Calu3 (cell line): ENCODE results near the gene MRPL44. TPM values are rescaled to one million over a fixed set of nuclear protein-coding genes. Genes with fewer than 3 reads are reported as not detected.

Experiments used
- BruUV-seq: library from RNA; stranded (reverse); fragments of 400-500 nt; replicated peaks from 2 replicates; lab custom pipeline; 2021; lab: Mats Ljungman, UMichigan
- CTCF ChIA-PET: fragments of 300-600 bp; sonication (Branson Sonifier 250); formaldehyde crosslinking; loops from one replicate; lab custom pipeline; 2022; ENCODE audit warnings: antibody characterized with exemption; lab: Charles Lee
- DNase-seq: peaks from one replicate; pipeline ENCODE4 v3.0.0; 2022
- H3K27ac Mint-ChIP-seq: one replicate; pipeline ENCODE4 v1.8.0; 2022; ENCODE audit warnings: mixed read lengths; ENCODE audit not compliant: unreplicated experiment
- H3K27me3 Mint-ChIP-seq: one replicate; pipeline ENCODE4 v1.8.0; 2022; ENCODE audit warnings: mixed read lengths; ENCODE audit not compliant: unreplicated experiment
- H3K36me3 Mint-ChIP-seq: one replicate; pipeline ENCODE4 v1.8.0; 2022; ENCODE audit warnings: mild to moderate bottlenecking, moderate library complexity, mixed read lengths; ENCODE audit not compliant: insufficient read depth, unreplicated experiment
- H3K4me1 Mint-ChIP-seq: one replicate; pipeline ENCODE4 v1.8.0; 2022; ENCODE audit warnings: mild to moderate bottlenecking, low read depth, mixed read lengths; ENCODE audit not compliant: unreplicated experiment
- H3K4me3 Mint-ChIP-seq: one replicate; pipeline ENCODE4 v1.8.0; 2022; ENCODE audit warnings: mild to moderate bottlenecking, low read depth, moderate library complexity, mixed read lengths; ENCODE audit not compliant: unreplicated experiment
- H3K9me3 Mint-ChIP-seq: one replicate; pipeline ENCODE4 v1.8.0; 2022; ENCODE audit warnings: low read depth, mixed read lengths; ENCODE audit not compliant: unreplicated experiment
- CTCF ChIP-seq: fragments of 200-600 bp; IDR thresholded peaks from one replicate; pipeline ENCODE4 v1.8.0; 2022; ENCODE audit warnings: antibody characterized with exemption; ENCODE audit not compliant: unreplicated experiment
- intact Hi-C: fragments of 100-400 bp; cut with micrococcal nuclease; formaldehyde crosslinking; loops from one replicate; pipeline ENCODE4 v1.10.0; 2022; ENCODE audit not compliant: unreplicated experiment
- total RNA-seq: library from RNA; stranded (reverse); gene quantifications from 2 replicates; pipeline ENCODE4 v1.2.3, GENCODE V29; 2022

Gene MRPL44
- total RNA-seq, 1 experiment from 2014 or later: 32.7 TPM

GRCh38 chr2:223944166-223944702 is 13.0 kb upstream of the MRPL44 start:
- H3K9me3 Mint-ChIP-seq: peaks cover 3% of the 10 kb centered on the region
- H3K27me3 Mint-ChIP-seq: no peaks in the 10 kb centered on the region
- no TSS peak for BruUV-seq
- no peak for TF ChIP-seq CTCF
- peak overlapping the region; percentile 24 for H3K27ac Mint-ChIP-seq
- CTCF ChIA-PET: interaction anchor here (1.2 kb wide), 1 partner anchor 83 kb away, joined by 3 read pairs; no protein-coding TSS in a partner anchor
- DNase-seq: peak; percentile 55
- peaks cover 26% of the 10 kb centered on the region for H3K36me3 Mint-ChIP-seq
- H3K4me1 Mint-ChIP-seq: peaks cover 23% of the 10 kb centered on the region
- peak overlapping the region; percentile 99 for H3K4me3 Mint-ChIP-seq
- intact Hi-C loops: no loop called here

GRCh38 chr2:223944703-223945531 is 12.3 kb upstream of the MRPL44 start, which contains the start of gene WDFY1:
WDFY1 (minus strand) TSS chr2:223945335; CDS start chr2:223945284, 51 bp downstream.
- TF ChIP-seq CTCF: no peak
- CTCF ChIA-PET: interaction anchor here (0.6 kb wide), 1 partner anchor 52 kb away, joined by 3 read pairs; no protein-coding TSS in a partner anchor
- Mint-ChIP-seq H3K4me3 (peak within 1 kb of the TSS; percentile 99), H3K27me3 (no peaks in the 10 kb centered on the region), H3K27ac (peak within 1 kb of the TSS; percentile 24), H3K36me3 (peaks cover 26% of the 10 kb centered on the region), H3K9me3 (no peaks in the 10 kb centered on the region), H3K4me1 (peaks cover 23% of the 10 kb centered on the region)
- intact Hi-C loops: no loop called here
- peak; percentile 90 for DNase-seq
- no TSS peak for BruUV-seq

- Mint-ChIP-seq H3K36me3 (peaks cover 26% of the 10 kb centered on the region), H3K27me3 (no peaks in the 10 kb centered on the region), H3K27ac (no peak overlapping the region), H3K4me3 (peak overlapping the region; percentile 99), H3K9me3 (no peaks in the 10 kb centered on the region), H3K4me1 (peaks cover 30% of the 10 kb centered on the region)
- DNase-seq: no peak
- TF ChIP-seq CTCF: no peak
- intact Hi-C loops: no loop called here
- CTCF ChIA-PET: interaction anchor here (0.6 kb wide), 1 partner anchor 51 kb away, joined by 3 read pairs; no protein-coding TSS in a partner anchor
- BruUV-seq: no TSS peak
Observed at GRCh38 chr2:223945755-223946154, 11.5 kb upstream of the MRPL44 start.

- no peak overlapping the region for H3K27ac Mint-ChIP-seq
- CTCF ChIA-PET: no interaction called here
- H3K4me1 Mint-ChIP-seq: peaks cover 21% of the 10 kb centered on the region
- intact Hi-C loops: no loop called here
- BruUV-seq: no TSS peak
- no peak for TF ChIP-seq CTCF
- no peaks in the 10 kb centered on the region for H3K27me3 Mint-ChIP-seq
- H3K36me3 Mint-ChIP-seq: peaks cover 26% of the 10 kb centered on the region
- no peak overlapping the region for H3K4me3 Mint-ChIP-seq
- DNase-seq: no peak
- H3K9me3 Mint-ChIP-seq: no peaks in the 10 kb centered on the region
Observed at GRCh38 chr2:223947711-223948205, 9.5 kb upstream of the MRPL44 start.
